Measurements from ENCODE around the gene LITAF.

DNA sequence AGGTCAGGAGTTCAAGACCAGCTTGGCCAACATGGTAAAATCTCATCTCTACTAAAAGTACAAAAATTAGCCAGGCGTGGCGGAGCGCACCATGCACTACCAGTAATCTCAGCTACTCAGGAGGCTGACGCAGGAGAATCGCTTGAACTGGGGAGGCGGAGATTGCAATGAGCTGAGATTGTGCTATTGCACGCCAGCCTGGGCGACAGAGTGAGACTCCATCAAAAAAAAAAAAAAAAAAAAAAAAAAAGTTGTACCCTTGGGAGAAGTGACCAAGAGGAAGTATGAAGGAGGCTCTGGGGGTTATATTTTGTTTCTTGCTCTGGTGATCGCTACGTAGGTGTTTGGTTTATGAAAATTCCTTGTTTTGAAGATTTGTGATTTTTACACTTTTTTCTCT is 66.3 kb downstream of the LITAF start:
- TF ChIP-seq, protein P1, sequence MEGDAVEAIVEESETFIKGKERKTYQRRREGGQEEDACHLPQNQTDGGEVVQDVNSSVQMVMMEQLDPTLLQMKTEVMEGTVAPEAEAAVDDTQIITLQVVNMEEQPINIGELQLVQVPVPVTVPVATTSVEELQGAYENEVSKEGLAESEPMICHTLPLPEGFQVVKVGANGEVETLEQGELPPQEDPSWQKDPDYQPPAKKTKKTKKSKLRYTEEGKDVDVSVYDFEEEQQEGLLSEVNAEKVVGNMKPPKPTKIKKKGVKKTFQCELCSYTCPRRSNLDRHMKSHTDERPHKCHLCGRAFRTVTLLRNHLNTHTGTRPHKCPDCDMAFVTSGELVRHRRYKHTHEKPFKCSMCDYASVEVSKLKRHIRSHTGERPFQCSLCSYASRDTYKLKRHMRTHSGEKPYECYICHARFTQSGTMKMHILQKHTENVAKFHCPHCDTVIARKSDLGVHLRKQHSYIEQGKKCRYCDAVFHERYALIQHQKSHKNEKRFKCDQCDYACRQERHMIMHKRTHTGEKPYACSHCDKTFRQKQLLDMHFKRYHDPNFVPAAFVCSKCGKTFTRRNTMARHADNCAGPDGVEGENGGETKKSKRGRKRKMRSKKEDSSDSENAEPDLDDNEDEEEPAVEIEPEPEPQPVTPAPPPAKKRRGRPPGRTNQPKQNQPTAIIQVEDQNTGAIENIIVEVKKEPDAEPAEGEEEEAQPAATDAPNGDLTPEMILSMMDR (IDR thresholded peaks at IDR 0.05), result no peak
- TF ChIP-seq POLR2A (IDR thresholded peaks at IDR 0.05), result no peak

All from adrenal gland (tissue), 5 donors.